Measurements from ENCODE around the gene SLC35E1.

GRCh38 chr19:16584248-16585093, 12.3 kb upstream of the SLC35E1 start:
- TF ChIP-seq CTCF (IDR thresholded peaks at IDR 0.05 in 2 of 3, conservative IDR thresholded peaks at IDR 0.05 in 1 of 3; ENCODE audit: borderline replicate concordance in 1 of 3, insufficient read depth in 1 of 3, low read depth in 2 of 3, low read length in 2 of 3) (no peak), REST (IDR thresholded peaks at IDR 0.05; ENCODE audit: low read depth) (no peak), EZH2phosphoT487 (IDR thresholded peaks at IDR 0.05; ENCODE audit: borderline replicate concordance) (no peak), SIN3A (IDR thresholded peaks at IDR 0.05; ENCODE audit: low read depth) (no peak), POLR2AphosphoS5 (IDR thresholded peaks at IDR 0.05; ENCODE audit: low read depth, low read length) (no peak), ZNF274 (IDR thresholded peaks at IDR 0.05; ENCODE audit: low read depth, low read length) (no peak), MAX (IDR thresholded peaks at IDR 0.05) (peak; percentile 63; the same call in 1 of the 2 replicates), RAD21 (IDR thresholded peaks at IDR 0.05; ENCODE audit: low read depth) (no peak), EZH2 (IDR thresholded peaks at IDR 0.05) (no peak), YY1 (IDR thresholded peaks at IDR 0.05; ENCODE audit: extremely low read depth, insufficient replicate concordance, low read depth, low read length) (no peak), ZBTB33 (IDR thresholded peaks at IDR 0.05; ENCODE audit: extremely low read depth, insufficient replicate concordance, low read length) (no peak), POLR2A (IDR thresholded peaks at IDR 0.05; ENCODE audit: borderline replicate concordance, extremely low read depth, insufficient read depth, insufficient read length) (no peak)
